Measurements from ENCODE around the gene IL32.
A peak's percentile ranks its signal among the peaks of the same experiment; 100 is the strongest.

DNA sequence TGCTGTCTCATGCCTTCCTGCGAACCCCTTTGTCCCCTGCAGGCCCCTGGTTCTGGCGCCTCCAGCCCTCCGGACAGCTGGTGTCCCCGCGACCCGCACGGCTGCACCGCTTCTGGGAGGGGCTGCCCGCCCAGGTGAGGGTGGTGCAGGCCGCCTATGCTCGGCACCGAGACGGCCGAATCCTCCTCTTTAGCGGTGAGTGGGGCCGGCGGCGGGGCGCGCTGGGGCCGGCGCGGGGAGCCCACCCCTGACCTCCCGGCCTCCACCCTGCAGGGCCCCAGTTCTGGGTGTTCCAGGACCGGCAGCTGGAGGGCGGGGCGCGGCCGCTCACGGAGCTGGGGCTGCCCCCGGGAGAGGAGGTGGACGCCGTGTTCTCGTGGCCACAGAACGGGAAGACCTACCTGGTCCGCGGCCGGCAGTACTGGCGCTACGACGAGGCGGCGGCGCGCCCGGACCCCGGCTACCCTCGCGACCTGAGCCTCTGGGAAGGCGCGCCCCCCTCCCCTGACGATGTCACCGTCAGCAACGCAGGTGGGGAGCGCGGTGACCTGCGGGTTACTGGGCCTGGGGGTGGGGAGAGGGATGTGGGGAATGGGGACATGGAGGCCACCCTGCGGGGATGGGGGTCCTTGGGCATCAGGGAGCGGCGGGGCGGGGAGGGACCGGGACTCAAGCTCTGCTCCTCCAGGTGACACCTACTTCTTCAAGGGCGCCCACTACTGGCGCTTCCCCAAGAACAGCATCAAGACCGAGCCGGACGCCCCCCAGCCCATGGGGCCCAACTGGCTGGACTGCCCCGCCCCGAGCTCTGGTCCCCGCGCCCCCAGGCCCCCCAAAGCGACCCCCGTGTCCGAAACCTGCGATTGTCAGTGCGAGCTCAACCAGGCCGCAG, 7.1 kb upstream of the IL32 start:
- TF ChIP-seq, protein P1, sequence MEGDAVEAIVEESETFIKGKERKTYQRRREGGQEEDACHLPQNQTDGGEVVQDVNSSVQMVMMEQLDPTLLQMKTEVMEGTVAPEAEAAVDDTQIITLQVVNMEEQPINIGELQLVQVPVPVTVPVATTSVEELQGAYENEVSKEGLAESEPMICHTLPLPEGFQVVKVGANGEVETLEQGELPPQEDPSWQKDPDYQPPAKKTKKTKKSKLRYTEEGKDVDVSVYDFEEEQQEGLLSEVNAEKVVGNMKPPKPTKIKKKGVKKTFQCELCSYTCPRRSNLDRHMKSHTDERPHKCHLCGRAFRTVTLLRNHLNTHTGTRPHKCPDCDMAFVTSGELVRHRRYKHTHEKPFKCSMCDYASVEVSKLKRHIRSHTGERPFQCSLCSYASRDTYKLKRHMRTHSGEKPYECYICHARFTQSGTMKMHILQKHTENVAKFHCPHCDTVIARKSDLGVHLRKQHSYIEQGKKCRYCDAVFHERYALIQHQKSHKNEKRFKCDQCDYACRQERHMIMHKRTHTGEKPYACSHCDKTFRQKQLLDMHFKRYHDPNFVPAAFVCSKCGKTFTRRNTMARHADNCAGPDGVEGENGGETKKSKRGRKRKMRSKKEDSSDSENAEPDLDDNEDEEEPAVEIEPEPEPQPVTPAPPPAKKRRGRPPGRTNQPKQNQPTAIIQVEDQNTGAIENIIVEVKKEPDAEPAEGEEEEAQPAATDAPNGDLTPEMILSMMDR (conservative IDR thresholded peaks at IDR 0.05; ENCODE audit: low read depth in 2 of 2), result peak; percentile 23 to 67; a peak in 3 of 4 replicates
- TF ChIP-seq EZH2 (IDR thresholded peaks at IDR 0.05; ENCODE audit: low read depth, unreplicated experiment) (no peak), POLR2AphosphoS5 (IDR thresholded peaks at IDR 0.05; ENCODE audit: low read depth) (0 out of 2 replicates have a peak, but pooled peaks have one; percentile 24), STAT1 (IDR thresholded peaks at IDR 0.05; ENCODE audit: unreplicated experiment) (no peak)
- TF ChIP-seq, protein P2, sequence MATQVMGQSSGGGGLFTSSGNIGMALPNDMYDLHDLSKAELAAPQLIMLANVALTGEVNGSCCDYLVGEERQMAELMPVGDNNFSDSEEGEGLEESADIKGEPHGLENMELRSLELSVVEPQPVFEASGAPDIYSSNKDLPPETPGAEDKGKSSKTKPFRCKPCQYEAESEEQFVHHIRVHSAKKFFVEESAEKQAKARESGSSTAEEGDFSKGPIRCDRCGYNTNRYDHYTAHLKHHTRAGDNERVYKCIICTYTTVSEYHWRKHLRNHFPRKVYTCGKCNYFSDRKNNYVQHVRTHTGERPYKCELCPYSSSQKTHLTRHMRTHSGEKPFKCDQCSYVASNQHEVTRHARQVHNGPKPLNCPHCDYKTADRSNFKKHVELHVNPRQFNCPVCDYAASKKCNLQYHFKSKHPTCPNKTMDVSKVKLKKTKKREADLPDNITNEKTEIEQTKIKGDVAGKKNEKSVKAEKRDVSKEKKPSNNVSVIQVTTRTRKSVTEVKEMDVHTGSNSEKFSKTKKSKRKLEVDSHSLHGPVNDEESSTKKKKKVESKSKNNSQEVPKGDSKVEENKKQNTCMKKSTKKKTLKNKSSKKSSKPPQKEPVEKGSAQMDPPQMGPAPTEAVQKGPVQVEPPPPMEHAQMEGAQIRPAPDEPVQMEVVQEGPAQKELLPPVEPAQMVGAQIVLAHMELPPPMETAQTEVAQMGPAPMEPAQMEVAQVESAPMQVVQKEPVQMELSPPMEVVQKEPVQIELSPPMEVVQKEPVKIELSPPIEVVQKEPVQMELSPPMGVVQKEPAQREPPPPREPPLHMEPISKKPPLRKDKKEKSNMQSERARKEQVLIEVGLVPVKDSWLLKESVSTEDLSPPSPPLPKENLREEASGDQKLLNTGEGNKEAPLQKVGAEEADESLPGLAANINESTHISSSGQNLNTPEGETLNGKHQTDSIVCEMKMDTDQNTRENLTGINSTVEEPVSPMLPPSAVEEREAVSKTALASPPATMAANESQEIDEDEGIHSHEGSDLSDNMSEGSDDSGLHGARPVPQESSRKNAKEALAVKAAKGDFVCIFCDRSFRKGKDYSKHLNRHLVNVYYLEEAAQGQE (IDR thresholded peaks at IDR 0.05; ENCODE audit: unreplicated experiment), result no peak

All from GM23338 (cell line).